Caki2 (cell line): ENCODE results near the gene KRTAP21-2. TPM values are rescaled to one million over a fixed set of nuclear protein-coding genes. Genes with fewer than 3 reads are reported as not detected.
"Not testable (repeated sequence)": the region's sequence is repeated elsewhere in the genome, so short reads cannot be mapped to it uniquely, and the experiment has no call there.

Experiments used
- DNase-seq: peaks from one replicate; pipeline ENCODE4 v3.0.0-alpha.2; 2015; ENCODE audit warnings: low read depth
- in situ Hi-C: cut with HindIII; loops from 2 replicates; pipeline ENCODE4 v1.10.0; 2016; ENCODE audit warnings: low sequenced_read_pairs, low pct_unique_long_range_greater_than_20kb, mixed read lengths
- total RNA-seq: library from RNA; depleted of rRNA; stranded (reverse); fragments of >200 nt; shearing (Covaris generic); gene quantifications from 2 replicates; pipeline ENCODE4 v1.2.3, GENCODE V29; 2014; ENCODE audit warnings: low replicate concordance; rRNA removed

Gene KRTAP21-2
- total RNA-seq, result not detected in 2 replicates

- no peak for DNase-seq
- in situ Hi-C loops, result no loop called here
Measured at GRCh38 chr21:30747159-30747558, at the start of gene KRTAP21-2. Gene KRTAP21-2, minus strand, starts transcription at chr21:30747259. Its CDS starts 57 bp downstream, at chr21:30747202.

GRCh38 chr21:30793581-30794314 is 46.7 kb upstream of the KRTAP21-2 start:
- in situ Hi-C loops, result no loop called here
- DNase-seq, result no peak

GRCh38 chr21:30779249-30779648 is 32.2 kb upstream of the KRTAP21-2 start:
- in situ Hi-C loops, result no loop called here
- DNase-seq, result no peak

- peak; percentile 32 for DNase-seq
- in situ Hi-C loops, result no loop called here
Measured at GRCh38 chr21:30769724-30770431, 22.8 kb upstream of the KRTAP21-2 start.

GRCh38 chr21:30760776-30761175 is 13.7 kb upstream of the KRTAP21-2 start:
- no peak for DNase-seq
- in situ Hi-C loops, result no loop called here

- in situ Hi-C loops, result no loop called here
- DNase-seq, result no peak
Measured at GRCh38 chr21:30758306-30758705, 11.2 kb upstream of the KRTAP21-2 start.

- DNase-seq, in situ Hi-C loops: not testable (repeated sequence)
Measured at GRCh38 chr21:30755328-30755727, 8.3 kb upstream of the KRTAP21-2 start, which contains the start of gene KRTAP21-1. Gene KRTAP21-1, minus strand, starts transcription at chr21:30755428. Its CDS starts 50 bp downstream, at chr21:30755378.

GRCh38 chr21:30740462-30740861 is 6.6 kb downstream of the KRTAP21-2 start:
- in situ Hi-C loops, result no loop called here
- no peak for DNase-seq

GRCh38 chr21:30733026-30733425 is 14.0 kb downstream of the KRTAP21-2 start:
- in situ Hi-C loops, result no loop called here

GRCh38 chr21:30726726-30727125 is 20.3 kb downstream of the KRTAP21-2 start:
- in situ Hi-C loops, result no loop called here
- no peak for DNase-seq

More at GRCh38 chr21:30733026-30733425, 14.0 kb downstream of the KRTAP21-2 start:
- no peak for DNase-seq

GRCh38 chr21:30719401-30719800 is 27.7 kb downstream of the KRTAP21-2 start:
- DNase-seq, result no peak
- in situ Hi-C loops, result no loop called here

GRCh38 chr21:30718239-30718909 is 28.7 kb downstream of the KRTAP21-2 start, which contains the start of gene KRTAP21-3:
Gene KRTAP21-3, minus strand, starts transcription at chr21:30718777. Its CDS starts 18 bp downstream, at chr21:30718759.
- in situ Hi-C loops, result no loop called here

GRCh38 chr21:30717105-30717504 is 30.0 kb downstream of the KRTAP21-2 start:
- in situ Hi-C loops, result no loop called here
- DNase-seq, result no peak

More at GRCh38 chr21:30718239-30718909, 28.7 kb downstream of the KRTAP21-2 start, which contains the start of gene KRTAP21-3:
- DNase-seq, result peak; percentile 3

GRCh38 chr21:30714946-30715345 is 32.1 kb downstream of the KRTAP21-2 start:
- no peak for DNase-seq
- in situ Hi-C loops, result no loop called here

- in situ Hi-C loops, result no loop called here
- no peak for DNase-seq
Measured at GRCh38 chr21:30714456-30714855, 32.6 kb downstream of the KRTAP21-2 start.

GRCh38 chr21:30713766-30714165 is 33.3 kb downstream of the KRTAP21-2 start:
- DNase-seq, result no peak
- in situ Hi-C loops, result no loop called here

GRCh38 chr21:30710499-30710898 is 36.6 kb downstream of the KRTAP21-2 start:
- in situ Hi-C loops, result no loop called here

GRCh38 chr21:30707409-30707808 is 39.6 kb downstream of the KRTAP21-2 start:
- in situ Hi-C loops, result no loop called here

More at GRCh38 chr21:30710499-30710898, 36.6 kb downstream of the KRTAP21-2 start:
- DNase-seq, result peak; percentile 13

More at GRCh38 chr21:30707409-30707808, 39.6 kb downstream of the KRTAP21-2 start:
- no peak for DNase-seq
